Right hindlimb (tissue), 1 donor: ENCODE results near the gene KIR3DL2.
"Not testable (repeated sequence)": the region's sequence is repeated elsewhere in the genome, so short reads cannot be mapped to it uniquely, and the experiment has no call there.

Source experiments
- DNase-seq: peaks from one replicate; pipeline ENCODE4 v3.0.0-alpha.2; 2018

Gene KIR3DL2

DNA sequence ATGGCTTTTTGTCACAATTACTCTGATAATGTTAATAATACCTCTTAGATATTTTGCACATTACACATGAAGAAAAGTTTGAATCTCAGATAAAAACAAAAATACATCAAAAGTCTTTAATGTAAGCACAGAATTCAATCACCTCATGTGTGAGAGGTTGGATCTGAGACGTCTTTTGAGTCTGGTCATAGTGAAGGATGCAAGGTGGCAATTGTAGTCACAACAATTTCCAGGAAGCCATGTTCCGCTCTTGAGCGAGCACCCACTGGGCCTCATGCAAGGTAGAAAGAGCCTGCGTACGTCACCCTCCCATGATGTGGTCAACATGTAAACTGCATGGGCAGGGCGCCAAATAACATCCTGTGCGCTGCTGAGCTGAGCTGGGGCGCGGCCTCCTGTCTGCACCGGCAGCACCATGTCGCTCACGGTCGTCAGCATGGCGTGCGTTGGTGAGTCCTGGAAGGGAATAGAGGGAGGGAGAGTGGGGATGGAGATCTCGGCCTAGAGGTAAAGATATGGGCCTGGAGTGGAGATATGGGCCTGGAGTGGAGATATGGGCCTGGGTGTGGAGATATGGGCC, at the start of gene KIR3DL2:
Gene KIR3DL2, plus strand, starts transcription at position 383 of the 580 bp plus-strand sequence. Its CDS starts 33 bp downstream, at position 416.
- DNase-seq: not testable (repeated sequence)

- DNase-seq: no peak
These were observed 46.8 kb upstream of the KIR3DL2 start, which contains the start of gene KIR2DL4 for GRCh38 chr19:54803410-54803809. Gene KIR2DL4, plus strand, starts transcription at chr19:54803610. Its CDS starts 42 bp downstream, at chr19:54803652.

DNA sequence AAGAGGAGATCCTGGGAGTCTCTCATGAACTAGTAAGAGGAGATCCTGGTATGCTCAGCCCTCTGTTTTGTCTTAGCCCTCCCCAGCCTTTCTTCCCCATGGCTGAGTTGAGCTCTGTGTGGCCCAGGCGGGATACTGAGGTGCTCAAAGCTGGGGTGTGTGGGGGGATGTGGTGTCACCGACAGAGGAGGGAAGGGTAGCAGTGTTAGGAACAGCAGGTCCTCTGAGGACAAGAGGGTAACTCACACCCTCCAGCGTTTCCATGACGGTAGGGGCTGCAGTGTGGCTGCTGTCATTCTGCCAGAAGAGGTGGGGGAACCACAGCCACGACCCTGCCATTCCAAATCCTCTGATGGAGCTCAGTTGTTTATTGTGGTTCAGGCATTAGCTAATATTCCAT, 46.1 kb upstream of the KIR3DL2 start:
- DNase-seq: no peak

DNA sequence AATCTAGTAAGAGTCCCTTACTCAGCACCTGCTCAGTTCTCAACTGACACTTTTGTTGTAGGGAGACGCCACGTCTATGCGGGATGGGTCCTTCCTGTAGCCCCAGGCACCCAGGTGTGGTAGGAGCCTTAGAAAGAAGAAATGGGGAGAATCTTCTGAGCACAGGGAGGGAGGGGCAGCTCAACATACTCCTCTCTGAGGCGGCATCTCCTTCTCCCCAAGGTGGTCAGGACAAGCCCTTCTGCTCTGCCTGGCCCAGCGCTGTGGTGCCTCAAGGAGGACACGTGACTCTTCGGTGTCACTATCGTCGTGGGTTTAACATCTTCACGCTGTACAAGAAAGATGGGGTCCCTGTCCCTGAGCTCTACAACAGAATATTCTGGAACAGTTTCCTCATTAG, 45.7 kb upstream of the KIR3DL2 start:
- DNase-seq: no peak

- DNase-seq: no peak
These were observed 44.4 kb upstream of the KIR3DL2 start for GRCh38 chr19:54805665-54806515.

- DNase-seq: no peak
These were observed 43.8 kb upstream of the KIR3DL2 start for GRCh38 chr19:54806516-54806838.

- DNase-seq: not testable (repeated sequence)
These were observed 35.7 kb upstream of the KIR3DL2 start for GRCh38 chr19:54814571-54814970.

DNA sequence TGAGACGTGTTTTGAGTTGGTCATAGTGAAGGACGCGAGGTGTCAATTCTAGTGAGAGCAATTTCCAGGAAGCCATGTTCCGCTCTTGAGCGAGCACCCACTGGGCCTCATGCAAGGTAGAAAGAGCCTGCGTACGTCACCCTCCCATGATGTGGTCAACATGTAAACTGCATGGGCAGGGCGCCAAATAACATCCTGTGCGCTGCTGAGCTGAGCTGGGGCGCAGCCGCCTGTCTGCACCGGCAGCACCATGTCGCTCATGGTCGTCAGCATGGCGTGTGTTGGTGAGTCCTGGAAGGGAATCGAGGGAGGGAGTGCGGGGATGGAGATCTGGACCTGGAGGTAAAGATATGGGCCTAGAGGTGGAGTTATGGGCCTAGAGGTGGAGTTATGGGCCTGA, 34.0 kb upstream of the KIR3DL2 start, which contains the start of gene KIR3DL1:
Gene KIR3DL1, plus strand, starts transcription at position 218 of the 400 bp plus-strand sequence.
- not testable (repeated sequence) for DNase-seq

DNA sequence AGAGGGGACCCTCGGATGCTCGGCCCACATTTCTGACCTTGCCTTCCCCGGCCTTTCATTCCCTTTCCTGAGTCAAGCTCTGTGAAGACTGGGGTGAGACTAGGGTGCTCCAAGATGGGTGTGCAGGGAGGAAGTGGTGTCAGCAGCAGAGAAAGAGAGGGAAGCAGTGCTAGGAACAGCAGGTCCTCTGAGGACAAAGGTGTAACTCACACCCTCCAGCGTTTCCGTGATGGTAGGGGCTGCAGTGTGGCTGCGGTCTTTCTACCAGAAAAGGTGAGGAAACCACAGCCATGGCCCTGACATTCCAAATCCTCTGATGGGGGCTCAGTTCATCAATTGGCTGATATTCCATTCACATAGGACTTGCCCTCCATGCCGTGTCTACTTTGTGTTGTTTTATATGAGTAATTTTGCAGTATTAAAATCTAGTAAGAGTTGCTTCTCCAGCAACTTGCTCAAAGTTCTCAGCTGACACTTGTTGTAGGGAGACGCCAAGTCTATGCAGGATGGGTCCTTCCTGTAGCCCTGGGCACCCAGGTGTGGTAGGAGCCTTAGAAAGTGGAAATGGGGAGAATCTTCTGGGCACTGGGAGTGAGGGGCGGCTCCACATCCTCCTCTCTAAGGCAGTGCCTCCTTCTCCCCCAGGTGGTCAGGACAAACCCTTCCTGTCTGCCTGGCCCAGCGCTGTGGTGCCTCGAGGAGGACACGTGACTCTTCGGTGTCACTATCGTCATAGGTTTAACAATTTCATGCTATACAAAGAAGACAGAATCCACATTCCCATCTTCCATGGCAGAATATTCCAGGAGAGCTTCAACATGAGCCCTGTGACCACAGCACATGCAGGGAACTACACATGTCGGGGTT, 32.3 kb upstream of the KIR3DL2 start:
- DNase-seq: no peak

- not testable (repeated sequence) for DNase-seq
These were observed 25.8 kb upstream of the KIR3DL2 start for GRCh38 chr19:54824416-54824815.

DNA sequence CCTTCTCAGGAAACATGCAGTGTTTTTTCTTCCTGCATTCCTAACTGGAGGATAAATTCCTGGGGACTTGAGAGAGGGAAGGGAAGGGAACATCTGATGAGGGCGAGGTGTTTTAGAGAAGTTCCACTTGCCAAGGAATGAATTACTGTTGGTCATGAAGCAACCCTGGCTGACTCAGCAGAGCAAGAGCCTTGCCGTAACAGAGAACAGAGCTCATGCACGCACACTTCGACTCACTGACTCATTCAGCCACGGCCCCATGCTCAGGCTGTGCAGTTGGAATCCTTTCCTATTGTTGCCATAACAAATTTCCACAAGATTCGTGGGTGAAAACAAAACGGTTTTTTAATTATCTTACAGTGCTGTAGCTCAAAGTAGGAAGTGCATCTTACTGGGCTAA, 24.9 kb upstream of the KIR3DL2 start:
- DNase-seq: not testable (repeated sequence)

- not testable (repeated sequence) for DNase-seq
These were observed 22.2 kb upstream of the KIR3DL2 start for GRCh38 chr19:54828064-54828463.

DNA sequence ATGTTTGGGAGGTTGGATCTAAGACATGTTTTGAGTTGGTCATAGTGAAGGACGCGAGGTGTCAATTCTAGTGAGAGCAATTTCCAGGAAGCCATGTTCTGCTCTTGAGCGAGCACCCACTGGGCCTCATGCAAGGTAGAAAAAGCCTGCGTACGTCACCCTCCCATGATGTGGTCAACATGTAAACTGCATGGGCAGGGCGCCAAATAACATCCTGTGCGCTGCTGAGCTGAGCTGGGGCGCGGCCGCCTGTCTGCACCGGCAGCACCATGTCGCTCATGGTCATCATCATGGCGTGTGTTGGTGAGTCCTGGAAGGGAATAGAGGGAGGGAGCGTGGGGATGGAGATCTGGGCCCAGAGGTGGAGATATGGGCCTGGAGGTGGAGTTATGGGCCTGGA, 17.7 kb upstream of the KIR3DL2 start, which contains the start of gene KIR2DS4:
Gene KIR2DS4, plus strand, starts transcription at position 181 of the 400 bp plus-strand sequence.
- not testable (repeated sequence) for DNase-seq

GRCh38 chr19:54835126-54835525, 15.1 kb upstream of the KIR3DL2 start:
- DNase-seq: not testable (repeated sequence)

GRCh38 chr19:54837522-54837921, 12.7 kb upstream of the KIR3DL2 start:
- DNase-seq: not testable (repeated sequence)

DNA sequence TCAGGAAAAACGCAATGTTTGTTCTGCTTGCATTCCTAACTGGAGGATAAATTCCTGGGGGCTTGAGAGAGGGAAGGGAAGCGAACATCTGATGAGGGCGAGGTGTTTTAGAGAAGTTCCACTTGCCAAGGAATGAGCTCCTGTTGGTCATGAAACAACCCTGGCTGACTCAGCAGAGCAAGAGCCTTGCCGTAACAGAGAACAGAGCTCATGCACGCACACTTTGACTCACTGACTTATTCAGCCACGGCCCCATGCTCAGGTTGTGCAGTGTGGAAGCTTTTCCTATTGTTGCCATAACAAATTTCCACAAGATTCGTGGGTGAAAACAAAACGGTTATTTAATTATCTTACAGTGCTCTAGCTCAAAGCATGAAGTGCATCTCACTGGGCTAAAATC, 7.1 kb upstream of the KIR3DL2 start:
- not testable (repeated sequence) for DNase-seq

DNA sequence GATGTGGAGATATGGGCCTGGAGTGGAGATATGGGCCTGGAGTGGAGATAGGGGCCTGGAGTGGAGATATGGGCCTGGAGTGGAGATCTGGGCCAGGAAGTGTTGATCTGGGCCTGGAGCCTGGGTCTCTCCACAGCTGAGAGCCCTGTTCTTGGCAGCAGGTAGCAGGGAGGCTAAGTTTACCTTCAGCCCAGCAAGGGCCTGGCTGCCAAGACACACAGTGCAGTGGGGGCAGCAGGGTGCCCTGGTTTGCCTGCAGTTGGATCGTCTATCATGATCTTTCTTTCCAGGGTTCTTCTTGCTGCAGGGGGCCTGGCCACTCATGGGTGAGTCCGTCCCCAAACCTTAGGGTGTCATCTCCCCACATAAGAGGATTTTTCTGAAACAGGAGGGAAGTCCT, 687 bp downstream of the KIR3DL2 start:
- DNase-seq: no peak

GRCh38 chr19:54851353-54851752, 1.1 kb downstream of the KIR3DL2 start:
- no peak for DNase-seq

GRCh38 chr19:54855241-54855640, 5.0 kb downstream of the KIR3DL2 start:
- not testable (repeated sequence) for DNase-seq

DNA sequence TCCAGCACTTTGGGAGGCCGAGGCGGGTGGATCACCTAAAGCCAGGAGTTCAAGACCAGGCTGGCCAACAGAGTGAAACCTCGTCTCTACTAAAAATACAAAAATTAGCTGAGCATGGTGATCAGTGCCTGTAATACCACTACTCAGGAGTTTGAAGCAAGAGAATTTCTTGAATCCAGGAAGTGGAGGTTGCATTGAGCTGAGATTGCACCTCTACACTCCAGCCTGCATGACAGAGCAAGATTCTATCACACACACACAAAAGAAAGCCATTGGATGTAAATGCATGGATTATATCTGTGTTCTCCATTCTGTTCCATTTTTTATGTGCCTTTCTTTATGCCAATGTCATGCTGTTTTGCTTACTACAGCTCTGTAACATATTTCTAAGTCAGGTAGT, 8.2 kb downstream of the KIR3DL2 start:
- not testable (repeated sequence) for DNase-seq

- DNase-seq: not testable (repeated sequence)
These were observed 9.2 kb downstream of the KIR3DL2 start for GRCh38 chr19:54859421-54859820.

- not testable (repeated sequence) for DNase-seq
These were observed 13.2 kb downstream of the KIR3DL2 start for GRCh38 chr19:54863459-54863858.

GRCh38 chr19:54871696-54872095, 21.5 kb downstream of the KIR3DL2 start:
- DNase-seq: no peak
